GM12801 (cell line): ENCODE results near the gene ERBB4.

Experiments used
- CTCF ChIP-seq: IDR thresholded peaks from one replicate; pipeline ENCODE4 v1.5.1; 2011; ENCODE audit warnings: control low read depth; ENCODE audit not compliant: insufficient read length; ENCODE audit errors: extremely low read depth

The ERBB4 gene

GRCh38 chr2:212294816-212295215, 243.8 kb downstream of the ERBB4 start:
- no peak for TF ChIP-seq CTCF

GRCh38 chr2:212289301-212289700, 249.3 kb downstream of the ERBB4 start:
- no peak for TF ChIP-seq CTCF

DNA sequence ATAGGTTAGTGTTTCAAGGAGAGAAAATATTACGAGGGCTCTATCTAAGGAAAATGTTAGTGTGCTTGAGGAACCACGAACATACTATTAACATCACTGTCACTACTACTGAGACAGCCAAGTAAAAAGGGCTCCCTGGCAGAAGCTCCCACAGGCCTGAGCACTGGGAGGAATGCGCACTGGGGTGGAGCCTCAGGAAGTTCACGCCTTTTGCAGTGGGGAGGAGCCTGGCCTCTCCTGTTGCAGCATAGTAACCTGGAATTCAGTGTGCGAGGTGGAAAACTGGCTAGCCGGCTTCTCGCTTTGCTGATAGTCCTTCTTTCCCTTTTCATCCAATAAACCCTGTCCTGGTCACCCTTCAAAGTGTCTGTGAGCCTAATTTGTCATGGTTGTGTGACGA, 250.3 kb downstream of the ERBB4 start:
- no peak for TF ChIP-seq CTCF

DNA sequence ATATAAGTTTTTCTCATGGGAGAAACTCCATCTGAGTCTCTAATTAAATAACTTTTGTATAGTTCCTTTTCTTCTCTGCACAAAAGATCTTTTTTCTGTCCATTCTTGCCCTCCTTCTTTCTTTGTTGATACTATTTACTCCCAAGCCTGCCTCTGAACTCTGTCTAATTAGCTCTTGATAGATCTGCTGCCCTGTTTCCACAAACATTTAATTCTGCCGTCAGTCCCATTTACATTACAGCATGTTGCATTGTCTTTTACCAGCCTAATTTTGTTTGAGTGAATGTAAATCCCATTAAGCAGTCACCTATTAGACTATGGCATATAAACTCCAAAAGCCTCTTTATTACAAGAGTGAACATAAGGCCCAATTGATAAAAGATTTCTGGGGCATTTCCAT, 254.4 kb downstream of the ERBB4 start:
- no peak for TF ChIP-seq CTCF

DNA sequence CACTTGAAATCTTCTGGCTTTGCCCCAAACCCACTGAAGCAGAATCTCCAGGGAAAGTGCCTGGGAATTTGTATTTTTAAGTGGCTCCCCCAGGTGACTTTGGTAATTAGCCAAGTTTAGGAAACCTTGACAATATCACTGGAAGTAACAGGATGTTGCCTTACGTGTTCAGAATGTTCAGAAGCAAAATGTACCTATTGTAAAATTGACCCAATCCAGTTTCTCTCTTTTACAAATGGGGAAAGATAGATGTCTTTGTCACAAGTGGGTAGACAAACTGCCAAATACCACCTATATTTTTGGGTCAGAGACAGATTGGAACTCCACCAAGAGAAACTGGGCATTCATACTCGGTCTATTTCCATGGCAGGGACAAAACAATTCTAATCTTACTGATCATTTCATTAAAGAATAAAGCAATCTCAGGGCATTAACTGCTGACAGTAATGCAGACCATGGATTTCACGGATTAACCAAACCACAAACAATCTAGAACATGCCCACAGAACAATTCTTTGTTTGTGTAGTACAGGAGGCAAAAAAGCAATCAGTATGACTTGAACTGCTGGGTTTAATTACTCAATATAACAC, 255.8 kb downstream of the ERBB4 start:
- no peak for TF ChIP-seq CTCF

- TF ChIP-seq CTCF = no peak
These were observed 261.8 kb downstream of the ERBB4 start for GRCh38 chr2:212276813-212277212.

DNA sequence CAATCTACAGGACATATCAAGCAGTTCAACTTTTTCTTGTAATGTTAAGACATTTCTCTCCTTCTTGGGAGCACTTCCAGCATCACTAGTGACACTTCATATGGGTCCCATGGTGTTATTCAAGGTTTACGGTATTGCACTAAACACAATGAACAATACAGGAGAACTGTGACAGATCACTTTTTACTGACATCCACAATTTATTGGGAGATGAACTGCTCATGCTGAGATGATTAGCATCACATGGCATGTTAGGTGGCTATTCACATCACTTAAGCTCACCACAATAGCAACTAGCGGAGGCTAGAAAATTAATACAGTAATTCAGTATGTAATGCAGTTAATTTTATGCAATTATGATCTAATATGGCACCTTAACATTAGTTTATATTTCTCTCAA, 264.4 kb downstream of the ERBB4 start:
- TF ChIP-seq CTCF = no peak

DNA sequence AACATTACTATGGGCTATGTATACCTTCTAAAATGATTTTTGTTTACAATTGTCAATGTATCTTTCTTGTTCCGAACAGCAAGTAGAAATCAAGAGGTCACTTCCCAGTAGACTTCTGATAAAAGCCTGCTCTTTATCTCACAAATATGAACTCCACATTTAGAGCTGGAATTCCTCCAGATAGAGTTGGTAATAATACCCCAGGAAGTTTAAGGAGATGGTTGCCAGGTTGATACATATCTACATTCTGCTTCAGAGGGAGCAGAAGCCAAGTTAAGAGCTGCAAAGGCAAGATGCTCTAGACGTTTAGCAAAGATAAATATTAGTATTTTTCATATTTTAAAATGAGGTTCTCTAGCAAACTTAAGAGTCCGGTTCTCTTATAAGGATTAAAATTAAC, 267.0 kb downstream of the ERBB4 start:
- TF ChIP-seq CTCF = no peak
